Spleen (tissue), 7 donors: Measurements from ENCODE around the gene TXNDC11.
"Not testable (repeated sequence)": the region's sequence is repeated elsewhere in the genome, so short reads cannot be mapped to it uniquely, and the experiment has no call there.

Experiments used
- POLR2A ChIP-seq, 3 donors: fragments of 450-650 bp; IDR thresholded peaks; one replicate each; pipeline ENCODE4 v1.5.1; 2017; ENCODE audit warnings: antibody characterized with exemption in 3 of 3, mild to moderate bottlenecking in 1 of 3
- POLR2AphosphoS5 ChIP-seq, 3 donors: sonication (generic); formaldehyde crosslinking; IDR thresholded peaks; one replicate each; pipeline ENCODE4 v1.5.1; 2017; ENCODE audit warnings: antibody characterized with exemption in 3 of 3
- TF ChIP-seq, protein P1 (sequence below), 11 experiments: fragments of 200-600 bp in 7 of 11; fragments of 450-650 bp in 4 of 11; sonication (generic) in 4 of 11; IDR thresholded peaks in 8 of 11; conservative IDR thresholded peaks in 3 of 11; 1 replicate in 7 of 11; 2 replicates in 4 of 11; pipeline versions ENCODE4 v1.4.0 to v1.8.0; 2016 to 2021; ENCODE audit warnings: antibody characterized with exemption in 11 of 11, inconsistent platforms in 4 of 11, mild to moderate bottlenecking in 1 of 11
- donor health status: DM: no; HTN: no; CAD: no; lungs with moderate emphysema.
- donor health status: DM: no; HTN: no; CAD: no.
- donor health status: DM: no; HTN: no; CAD: no.

DNA sequence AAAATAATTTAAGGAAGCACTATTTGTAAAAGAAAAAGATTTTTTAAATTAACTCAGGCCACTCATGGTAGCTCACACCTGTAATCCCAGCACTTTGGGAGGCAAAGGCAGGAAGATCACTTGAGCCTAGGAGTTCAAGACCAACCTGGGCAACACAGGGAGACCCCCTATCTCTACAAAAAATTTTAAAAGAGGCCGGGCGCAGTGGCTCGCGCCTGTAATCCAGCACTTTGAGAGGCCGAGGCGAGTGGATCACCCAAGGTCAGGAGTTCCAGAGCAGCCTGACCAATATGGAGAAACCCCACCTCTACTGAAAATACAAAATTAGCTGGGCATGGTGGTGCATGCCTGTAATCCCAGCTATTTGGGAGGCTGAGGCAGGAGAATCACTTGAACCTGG is 41.7 kb upstream of the TXNDC11 start:
- TF ChIP-seq, protein P1, sequence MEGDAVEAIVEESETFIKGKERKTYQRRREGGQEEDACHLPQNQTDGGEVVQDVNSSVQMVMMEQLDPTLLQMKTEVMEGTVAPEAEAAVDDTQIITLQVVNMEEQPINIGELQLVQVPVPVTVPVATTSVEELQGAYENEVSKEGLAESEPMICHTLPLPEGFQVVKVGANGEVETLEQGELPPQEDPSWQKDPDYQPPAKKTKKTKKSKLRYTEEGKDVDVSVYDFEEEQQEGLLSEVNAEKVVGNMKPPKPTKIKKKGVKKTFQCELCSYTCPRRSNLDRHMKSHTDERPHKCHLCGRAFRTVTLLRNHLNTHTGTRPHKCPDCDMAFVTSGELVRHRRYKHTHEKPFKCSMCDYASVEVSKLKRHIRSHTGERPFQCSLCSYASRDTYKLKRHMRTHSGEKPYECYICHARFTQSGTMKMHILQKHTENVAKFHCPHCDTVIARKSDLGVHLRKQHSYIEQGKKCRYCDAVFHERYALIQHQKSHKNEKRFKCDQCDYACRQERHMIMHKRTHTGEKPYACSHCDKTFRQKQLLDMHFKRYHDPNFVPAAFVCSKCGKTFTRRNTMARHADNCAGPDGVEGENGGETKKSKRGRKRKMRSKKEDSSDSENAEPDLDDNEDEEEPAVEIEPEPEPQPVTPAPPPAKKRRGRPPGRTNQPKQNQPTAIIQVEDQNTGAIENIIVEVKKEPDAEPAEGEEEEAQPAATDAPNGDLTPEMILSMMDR (IDR thresholded peaks at IDR 0.05 in 8 of 11, conservative IDR thresholded peaks at IDR 0.05 in 3 of 11), result not testable (repeated sequence)
- TF ChIP-seq POLR2A, POLR2AphosphoS5 (IDR thresholded peaks at IDR 0.05): not testable (repeated sequence)
